HepG2 (cell line): ENCODE results near the gene STX10. TPM values are rescaled to one million over a fixed set of nuclear protein-coding genes. Genes with fewer than 3 reads are reported as not detected.

ENCODE experiments used
- ATAC-seq: fragments of 200-7000 bp; cut with Tn5 transposase; 3 replicates; pipeline ENCODE4 v1.9.1; 2020; ENCODE audit warnings: mild to moderate bottlenecking, moderate library complexity
- BruUV-seq: library from RNA; stranded (reverse); fragments of 400-500 nt; replicated peaks from 2 replicates; lab custom pipeline; 2021; lab: Mats Ljungman, UMichigan
- CTCF ChIA-PET: fragments of 300-600 bp; formaldehyde crosslinking; extraction: SDS; loops from one replicate; lab custom pipeline; 2021; ENCODE audit warnings: low total read pairs, inconsistent platforms, low intra/inter-chr PET ratio; lab: Yijun Ruan, JAX
- POLR2A ChIA-PET: fragments of 350-600 bp; sonication (Branson Sonifier 250); formaldehyde crosslinking; loops from one replicate; lab custom pipeline; 2020; ENCODE audit warnings: antibody characterized with exemption, inconsistent platforms; lab: Yijun Ruan, JAX
- DNase-seq: peaks from one replicate; pipeline ENCODE4 v3.0.0-alpha.2; 2015; ENCODE audit warnings: low spot score
- FAIRE-seq: peaks from 3 replicates; lab custom pipeline; 2011; peaks lifted over from hg19 to GRCh38; lab: Jason Lieb, UNC
- H2AFZ ChIP-seq: one replicate; pipeline ENCODE4 v1.6.1; 2011; ENCODE audit warnings: low read length, inconsistent platforms
- H3K27ac ChIP-seq: fragments of 300-600 bp; 3 replicates; pipeline ENCODE4 v1.8.0; 2011; ENCODE audit warnings: mixed run types, mild to moderate bottlenecking, mixed read lengths, low read length, inconsistent platforms; ENCODE audit not compliant: insufficient read depth; ENCODE audit errors: extremely low read length
- H3K27me3 ChIP-seq, 2 experiments: fragments of 200-600 bp in 1 of 2; 2 replicates in 1 of 2; 3 replicates in 1 of 2; pipeline versions ENCODE4 v1.6.0 to v1.8.0; 2011; ENCODE audit warnings: low read length in 2 of 2, mild to moderate bottlenecking in 2 of 2, moderate library complexity in 2 of 2, inconsistent platforms in 1 of 2; ENCODE audit not compliant: insufficient read depth in 2 of 2, control insufficient read depth in 1 of 2
- H3K36me3 ChIP-seq, 2 experiments: fragments of 200-600 bp in 1 of 2; replicated peaks in 1 of 2; 2 replicates in 1 of 2; 3 replicates in 1 of 2; pipeline versions ENCODE4 v1.5.1 to v1.8.0; 2011; ENCODE audit warnings: low read length in 2 of 2, inconsistent platforms in 1 of 2; ENCODE audit not compliant: insufficient read depth in 2 of 2, control insufficient read depth in 1 of 2
- H3K4me1 ChIP-seq: 2 replicates; pipeline ENCODE4 v1.5.1; 2012; ENCODE audit warnings: low read length, inconsistent platforms; ENCODE audit not compliant: insufficient read depth
- H3K4me2 ChIP-seq: 2 replicates; pipeline ENCODE4 v1.6.0; 2011; ENCODE audit warnings: low read depth, low read length, inconsistent platforms
- H3K4me3 ChIP-seq, 3 experiments: fragments of 200-600 bp in 1 of 3; sonication (generic), shearing (Covaris generic) in 1 of 3; replicated peaks in 1 of 3; 2 replicates each; pipeline ENCODE4 v1.5.1; 2011 to 2016; ENCODE audit warnings: low read length in 3 of 3, inconsistent platforms in 2 of 3, low read depth in 2 of 3, mild to moderate bottlenecking in 2 of 3, control low read depth in 1 of 3, mixed read lengths in 1 of 3; ENCODE audit not compliant: insufficient read depth in 1 of 3
- H3K79me2 ChIP-seq: one replicate; pipeline ENCODE4 v1.6.1; 2011; ENCODE audit warnings: low read length, inconsistent platforms; ENCODE audit not compliant: insufficient read depth
- H3K9ac ChIP-seq: 2 replicates; pipeline ENCODE4 v1.6.0; 2011; ENCODE audit warnings: mild to moderate bottlenecking, low read depth, low read length, inconsistent platforms; ENCODE audit not compliant: insufficient read depth
- H3K9me3 ChIP-seq: 2 replicates; pipeline ENCODE4 v1.5.1; 2012; ENCODE audit warnings: mild to moderate bottlenecking, low read length
- H4K20me1 ChIP-seq: 2 replicates; pipeline ENCODE4 v1.6.0; 2011; ENCODE audit warnings: inconsistent platforms, mild to moderate bottlenecking, low read length, moderate library complexity; ENCODE audit not compliant: insufficient read depth
- AGO1 ChIP-seq: fragments of 200-400 bp; formaldehyde crosslinking; IDR thresholded peaks from 2 replicates; pipeline ENCODE4 v1.6.1; 2017; ENCODE audit warnings: mild to moderate bottlenecking, low read depth, low read length, moderate library complexity; ENCODE audit not compliant: poor library complexity, severe bottlenecking
- ARID2 ChIP-seq: sonication (generic); formaldehyde crosslinking; IDR thresholded peaks from 2 replicates; pipeline ENCODE4 v1.8.1; 2022; ENCODE audit warnings: mild to moderate bottlenecking, missing genetic modification reagents, borderline replicate concordance
- EP300 ChIP-seq, 3 experiments: sonication (generic) in 1 of 3; formaldehyde crosslinking in 1 of 3; IDR thresholded peaks; 2 replicates each; pipeline versions ENCODE4 v1.5.1 to v1.6.1; 2011 to 2020; ENCODE audit warnings: low read depth in 2 of 3, low read length in 2 of 3, borderline replicate concordance in 1 of 3, improper control_type of control experiment in 1 of 3, mild to moderate bottlenecking in 1 of 3, missing genetic modification reagents in 1 of 3, moderate library complexity in 1 of 3
- GTF2F1 ChIP-seq: fragments of 150-350 bp; IDR thresholded peaks from 2 replicates; pipeline ENCODE4 v1.6.1; 2014; ENCODE audit warnings: low read length
- TMF1 ChIP-seq: sonication (generic); formaldehyde crosslinking; IDR thresholded peaks from 2 replicates; pipeline ENCODE4 v1.8.1; 2022; ENCODE audit warnings: low read depth, missing genetic modification reagents
- ZBTB3 ChIP-seq: sonication (generic); formaldehyde crosslinking; IDR thresholded peaks from 2 replicates; pipeline ENCODE4 v1.4.0; 2020; ENCODE audit warnings: low read depth, mild to moderate bottlenecking, moderate library complexity, missing genetic modification reagents, borderline replicate concordance
- ZNF180 ChIP-seq: sonication (generic); formaldehyde crosslinking; IDR thresholded peaks from 2 replicates; pipeline ENCODE4 v1.4.0; 2020; ENCODE audit warnings: low read depth, missing genetic modification reagents, borderline replicate concordance
- ZNF441 ChIP-seq: sonication (generic); formaldehyde crosslinking; IDR thresholded peaks from 2 replicates; pipeline ENCODE4 v1.7.0; 2021; ENCODE audit warnings: missing genetic modification reagents, borderline replicate concordance
- ZNF678 ChIP-seq: sonication (generic); formaldehyde crosslinking; IDR thresholded peaks from 2 replicates; pipeline ENCODE4 v1.4.0; 2020; ENCODE audit warnings: mild to moderate bottlenecking, missing genetic modification reagents
- WGBS: methylation state at CpG from one replicate; pipeline ENCODE4 v1.1.6; 2017; ENCODE audit warnings: low lambda C conversion rate; 5-methylcytosine and 5-hydroxymethylcytosine counted together
- in situ Hi-C: cut with HindIII; loops from 2 replicates; pipeline ENCODE4 v1.10.0; 2017; ENCODE audit warnings: low pct_unique_long_range_greater_than_20kb; ENCODE audit not compliant: extremely low pct_ligation_motif_present
- intact Hi-C: fragments of 100-400 bp; cut with micrococcal nuclease; formaldehyde crosslinking; loops from one replicate; pipeline ENCODE4 v1.10.0; 2022; ENCODE audit not compliant: unreplicated experiment
- polyA plus RNA-seq, 8 experiments: library from polyadenylated mRNA; depleted of rRNA in 3 of 8; stranded (reverse) in 7 of 8; unstranded in 1 of 8; fragments of >200 nt; fragmentation: Illumina TruSeq in 4 of 8; extraction: Trizol in 4 of 8; gene quantifications; 2 replicates each; pipeline versions ENCODE4 v1.2.1 to v1.2.3, GENCODE V29; 2011 to 2016; ENCODE audit warnings: low read depth in 4 of 8, missing spikeins in 1 of 8, mixed read lengths in 1 of 8; ENCODE audit not compliant: insufficient read depth in 1 of 8
- total RNA-seq, 5 experiments: library from RNA; depleted of rRNA; stranded (reverse); fragments of >200 nt; fragmentation: Illumina TruSeq; extraction: Trizol; gene quantifications; 2 replicates each; pipeline ENCODE4 v1.2.3, GENCODE V29; 2016; ENCODE audit warnings: low read depth in 1 of 5
- TF ChIP-seq, protein P1 (sequence below): sonication (generic); formaldehyde crosslinking; conservative IDR thresholded peaks from 2 replicates; pipeline ENCODE4 v1.4.0; 2020; ENCODE audit warnings: mild to moderate bottlenecking, missing genetic modification reagents, moderate library complexity
- TF ChIP-seq, protein P2 (sequence below): sonication (generic); formaldehyde crosslinking; IDR thresholded peaks from 2 replicates; pipeline ENCODE4 v1.9.0; 2021; ENCODE audit warnings: missing genetic modification reagents, borderline replicate concordance
- TF ChIP-seq, protein P3 (sequence below): sonication (generic); formaldehyde crosslinking; IDR thresholded peaks from 2 replicates; pipeline ENCODE4 v1.8.0; 2022; ENCODE audit warnings: missing genetic modification reagents, mild to moderate bottlenecking, moderate library complexity, borderline replicate concordance
- TF ChIP-seq, protein P4 (sequence below): IDR thresholded peaks from 2 replicates; pipeline ENCODE4 v1.6.1; 2016; ENCODE audit warnings: control low read depth

The STX10 gene
- total and polyA plus RNA-seq, 2 of the 13 experiments (the other 11 are each of a cell fraction or from before 2014, with no cell fraction given) = 47.9 to 66.4 TPM

DNA sequence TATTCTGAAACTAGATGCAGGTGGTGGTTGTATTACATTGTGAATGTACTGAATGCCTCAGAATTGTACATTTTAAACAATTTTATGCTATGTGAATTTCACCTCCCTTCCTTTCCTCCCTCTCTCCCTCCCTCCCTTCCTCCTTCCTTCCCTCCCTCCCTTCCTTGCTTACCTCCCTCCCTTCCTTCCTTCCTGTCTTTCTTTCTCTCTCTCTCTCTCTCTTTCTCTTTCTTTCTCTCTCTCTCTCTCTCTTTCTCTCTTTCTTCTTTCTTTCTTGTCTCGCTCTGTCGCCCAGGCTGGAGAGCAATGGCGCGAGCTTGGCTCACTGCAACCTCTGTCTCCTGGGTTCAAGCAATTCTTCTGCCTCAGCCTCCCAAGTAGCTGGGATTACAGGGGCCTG lies 37.2 kb upstream of the STX10 start:
- DNase-seq = no peak
- ATAC-seq = no peak
- ChIA-PET CTCF (no interaction called here), POLR2A (interaction anchor here (0.9 to 1.3 kb wide), 5 partner anchors 12 to 38 kb away, joined by 3 to 4 read pairs (median 3); partner anchors contain the start of genes IER2 and STX10)
- Histone ChIP-seq H2AFZ (no peak overlapping the region), H3K4me2 (no peak overlapping the region), H3K27ac (no peak overlapping the region), H3K27me3 (no peaks in the 10 kb centered on the region), H3K36me3 (no peaks in the 10 kb centered on the region), H3K4me3 (no peak overlapping the region), H3K79me2 (no peaks in the 10 kb centered on the region), H3K9me3 (no peaks in the 10 kb centered on the region), H3K9ac (no peak overlapping the region), H4K20me1 (no peaks in the 10 kb centered on the region), H3K4me1 (peaks cover 28% of the 10 kb centered on the region)
- no TSS peak for BruUV-seq
- intact Hi-C loops = no loop called here
- in situ Hi-C loops = no loop called here
- FAIRE-seq = no peak
- WGBS = 96% methylated on average over 4 of the region's 4 CpGs
- TF ChIP-seq TMF1 (CRISPR knock-in tag) (no peak), ZNF180 (CRISPR knock-in tag) (no peak), ZNF441 (no peak), GTF2F1 (no peak), ARID2 (CRISPR knock-in tag) (no peak), ZBTB3 (CRISPR knock-in tag) (no peak), ZNF678 (CRISPR knock-in tag) (no peak), EP300 (IDR thresholded peaks at IDR 0.05; ENCODE audit: low read depth in 2 of 2, low read length in 2 of 2) (no peak), EP300 (CRISPR knock-in tag; IDR thresholded peaks at IDR 0.05; ENCODE audit: borderline replicate concordance) (no peak), AGO1 (no peak)
- TF ChIP-seq, protein P1, sequence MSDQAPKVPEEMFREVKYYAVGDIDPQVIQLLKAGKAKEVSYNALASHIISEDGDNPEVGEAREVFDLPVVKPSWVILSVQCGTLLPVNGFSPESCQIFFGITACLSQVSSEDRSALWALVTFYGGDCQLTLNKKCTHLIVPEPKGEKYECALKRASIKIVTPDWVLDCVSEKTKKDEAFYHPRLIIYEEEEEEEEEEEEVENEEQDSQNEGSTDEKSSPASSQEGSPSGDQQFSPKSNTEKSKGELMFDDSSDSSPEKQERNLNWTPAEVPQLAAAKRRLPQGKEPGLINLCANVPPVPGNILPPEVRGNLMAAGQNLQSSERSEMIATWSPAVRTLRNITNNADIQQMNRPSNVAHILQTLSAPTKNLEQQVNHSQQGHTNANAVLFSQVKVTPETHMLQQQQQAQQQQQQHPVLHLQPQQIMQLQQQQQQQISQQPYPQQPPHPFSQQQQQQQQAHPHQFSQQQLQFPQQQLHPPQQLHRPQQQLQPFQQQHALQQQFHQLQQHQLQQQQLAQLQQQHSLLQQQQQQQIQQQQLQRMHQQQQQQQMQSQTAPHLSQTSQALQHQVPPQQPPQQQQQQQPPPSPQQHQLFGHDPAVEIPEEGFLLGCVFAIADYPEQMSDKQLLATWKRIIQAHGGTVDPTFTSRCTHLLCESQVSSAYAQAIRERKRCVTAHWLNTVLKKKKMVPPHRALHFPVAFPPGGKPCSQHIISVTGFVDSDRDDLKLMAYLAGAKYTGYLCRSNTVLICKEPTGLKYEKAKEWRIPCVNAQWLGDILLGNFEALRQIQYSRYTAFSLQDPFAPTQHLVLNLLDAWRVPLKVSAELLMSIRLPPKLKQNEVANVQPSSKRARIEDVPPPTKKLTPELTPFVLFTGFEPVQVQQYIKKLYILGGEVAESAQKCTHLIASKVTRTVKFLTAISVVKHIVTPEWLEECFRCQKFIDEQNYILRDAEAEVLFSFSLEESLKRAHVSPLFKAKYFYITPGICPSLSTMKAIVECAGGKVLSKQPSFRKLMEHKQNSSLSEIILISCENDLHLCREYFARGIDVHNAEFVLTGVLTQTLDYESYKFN (CRISPR knock-in tag) = no peak
- TF ChIP-seq, protein P2, sequence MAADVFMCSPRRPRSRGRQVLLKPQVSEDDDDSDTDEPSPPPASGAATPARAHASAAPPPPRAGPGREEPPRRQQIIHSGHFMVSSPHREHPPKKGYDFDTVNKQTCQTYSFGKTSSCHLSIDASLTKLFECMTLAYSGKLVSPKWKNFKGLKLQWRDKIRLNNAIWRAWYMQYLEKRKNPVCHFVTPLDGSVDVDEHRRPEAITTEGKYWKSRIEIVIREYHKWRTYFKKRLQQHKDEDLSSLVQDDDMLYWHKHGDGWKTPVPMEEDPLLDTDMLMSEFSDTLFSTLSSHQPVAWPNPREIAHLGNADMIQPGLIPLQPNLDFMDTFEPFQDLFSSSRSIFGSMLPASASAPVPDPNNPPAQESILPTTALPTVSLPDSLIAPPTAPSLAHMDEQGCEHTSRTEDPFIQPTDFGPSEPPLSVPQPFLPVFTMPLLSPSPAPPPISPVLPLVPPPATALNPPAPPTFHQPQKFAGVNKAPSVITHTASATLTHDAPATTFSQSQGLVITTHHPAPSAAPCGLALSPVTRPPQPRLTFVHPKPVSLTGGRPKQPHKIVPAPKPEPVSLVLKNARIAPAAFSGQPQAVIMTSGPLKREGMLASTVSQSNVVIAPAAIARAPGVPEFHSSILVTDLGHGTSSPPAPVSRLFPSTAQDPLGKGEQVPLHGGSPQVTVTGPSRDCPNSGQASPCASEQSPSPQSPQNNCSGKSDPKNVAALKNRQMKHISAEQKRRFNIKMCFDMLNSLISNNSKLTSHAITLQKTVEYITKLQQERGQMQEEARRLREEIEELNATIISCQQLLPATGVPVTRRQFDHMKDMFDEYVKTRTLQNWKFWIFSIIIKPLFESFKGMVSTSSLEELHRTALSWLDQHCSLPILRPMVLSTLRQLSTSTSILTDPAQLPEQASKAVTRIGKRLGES (CRISPR knock-in tag) = no peak
- TF ChIP-seq, protein P3, sequence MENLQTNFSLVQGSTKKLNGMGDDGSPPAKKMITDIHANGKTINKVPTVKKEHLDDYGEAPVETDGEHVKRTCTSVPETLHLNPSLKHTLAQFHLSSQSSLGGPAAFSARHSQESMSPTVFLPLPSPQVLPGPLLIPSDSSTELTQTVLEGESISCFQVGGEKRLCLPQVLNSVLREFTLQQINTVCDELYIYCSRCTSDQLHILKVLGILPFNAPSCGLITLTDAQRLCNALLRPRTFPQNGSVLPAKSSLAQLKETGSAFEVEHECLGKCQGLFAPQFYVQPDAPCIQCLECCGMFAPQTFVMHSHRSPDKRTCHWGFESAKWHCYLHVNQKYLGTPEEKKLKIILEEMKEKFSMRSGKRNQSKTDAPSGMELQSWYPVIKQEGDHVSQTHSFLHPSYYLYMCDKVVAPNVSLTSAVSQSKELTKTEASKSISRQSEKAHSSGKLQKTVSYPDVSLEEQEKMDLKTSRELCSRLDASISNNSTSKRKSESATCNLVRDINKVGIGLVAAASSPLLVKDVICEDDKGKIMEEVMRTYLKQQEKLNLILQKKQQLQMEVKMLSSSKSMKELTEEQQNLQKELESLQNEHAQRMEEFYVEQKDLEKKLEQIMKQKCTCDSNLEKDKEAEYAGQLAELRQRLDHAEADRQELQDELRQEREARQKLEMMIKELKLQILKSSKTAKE (CRISPR knock-in tag) = no peak
- TF ChIP-seq, protein P4, sequence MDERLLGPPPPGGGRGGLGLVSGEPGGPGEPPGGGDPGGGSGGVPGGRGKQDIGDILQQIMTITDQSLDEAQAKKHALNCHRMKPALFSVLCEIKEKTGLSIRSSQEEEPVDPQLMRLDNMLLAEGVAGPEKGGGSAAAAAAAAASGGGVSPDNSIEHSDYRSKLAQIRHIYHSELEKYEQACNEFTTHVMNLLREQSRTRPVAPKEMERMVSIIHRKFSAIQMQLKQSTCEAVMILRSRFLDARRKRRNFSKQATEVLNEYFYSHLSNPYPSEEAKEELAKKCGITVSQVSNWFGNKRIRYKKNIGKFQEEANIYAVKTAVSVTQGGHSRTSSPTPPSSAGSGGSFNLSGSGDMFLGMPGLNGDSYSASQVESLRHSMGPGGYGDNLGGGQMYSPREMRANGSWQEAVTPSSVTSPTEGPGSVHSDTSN (CRISPR knock-in tag) = no peak
